Caco-2 (cell line): ENCODE results near the gene BAZ2A. TPM values are rescaled to one million over a fixed set of nuclear protein-coding genes. Genes with fewer than 3 reads are reported as not detected.
A peak's percentile ranks its signal among the peaks of the same experiment; 100 is the strongest.

ENCODE experiments used
- BruUV-seq: library from RNA; stranded (reverse); fragments of 400-500 nt; replicated peaks from 2 replicates; lab custom pipeline; 2021; lab: Mats Ljungman, UMichigan
- CTCF ChIA-PET: fragments of 300-600 bp; sonication (Branson Sonifier 250); formaldehyde crosslinking; loops from one replicate; lab custom pipeline; 2022; ENCODE audit warnings: antibody characterized with exemption; lab: Charles Lee
- POLR2A ChIA-PET: fragments of 300-600 bp; sonication (Branson Sonifier 250); formaldehyde crosslinking; loops from one replicate; lab custom pipeline; 2022; ENCODE audit warnings: antibody characterized with exemption; lab: Charles Lee
- DNase-seq, 2 experiments: peaks; one replicate each; pipeline versions ENCODE4 v3.0.0 to v3.0.0-alpha.2; 2020 to 2022
- H3K27me3 ChIP-seq: replicated peaks from 2 replicates; pipeline ENCODE4 v1.6.0; 2011; ENCODE audit warnings: low read length; ENCODE audit not compliant: control insufficient read depth, insufficient read depth
- H3K36me3 ChIP-seq: 2 replicates; pipeline ENCODE4 v1.5.1; 2011; ENCODE audit warnings: low read length; ENCODE audit not compliant: control insufficient read depth, insufficient read depth
- H3K4me1 ChIP-seq: fragments of 250-450 bp; sonication (Bioruptor Pico); 2 replicates; pipeline ENCODE4 v1.5.1; 2020; ENCODE audit warnings: mild to moderate bottlenecking
- H3K4me3 ChIP-seq: 2 replicates; pipeline ENCODE4 v1.5.1; 2011; ENCODE audit warnings: low read depth, mild to moderate bottlenecking, control low read depth, low read length
- H3K9me3 ChIP-seq: fragments of 250-450 bp; sonication (Bioruptor Pico); 2 replicates; pipeline ENCODE4 v1.5.1; 2020; ENCODE audit warnings: mild to moderate bottlenecking, moderate library complexity
- H3K27ac Mint-ChIP-seq: one replicate; pipeline ENCODE4 v1.8.0; 2022; ENCODE audit warnings: mixed read lengths; ENCODE audit not compliant: unreplicated experiment
- H3K27me3 Mint-ChIP-seq: one replicate; pipeline ENCODE4 v1.8.0; 2022; ENCODE audit warnings: mixed read lengths; ENCODE audit not compliant: insufficient read depth, unreplicated experiment
- H3K36me3 Mint-ChIP-seq: one replicate; pipeline ENCODE4 v1.8.0; 2022; ENCODE audit warnings: mild to moderate bottlenecking, mixed read lengths; ENCODE audit not compliant: insufficient read depth, unreplicated experiment
- H3K4me1 Mint-ChIP-seq: one replicate; pipeline ENCODE4 v1.8.0; 2022; ENCODE audit warnings: low read depth, mixed read lengths; ENCODE audit not compliant: unreplicated experiment
- H3K4me3 Mint-ChIP-seq: one replicate; pipeline ENCODE4 v1.8.0; 2022; ENCODE audit warnings: mild to moderate bottlenecking, moderate library complexity, mixed read lengths; ENCODE audit not compliant: unreplicated experiment
- H3K9me3 Mint-ChIP-seq: one replicate; pipeline ENCODE4 v1.8.0; 2022; ENCODE audit warnings: mixed read lengths; ENCODE audit not compliant: unreplicated experiment
- CTCF ChIP-seq, 2 experiments: fragments of 200-600 bp in 1 of 2; IDR thresholded peaks; 1 replicate in 1 of 2; 2 replicates in 1 of 2; pipeline versions ENCODE4 v1.5.1 to v1.8.0; 2011 to 2022; ENCODE audit warnings: antibody characterized with exemption in 1 of 2, control low read depth in 1 of 2, inconsistent platforms in 1 of 2, low read depth in 1 of 2, low read length in 1 of 2, mild to moderate bottlenecking in 1 of 2, moderate library complexity in 1 of 2; ENCODE audit not compliant: insufficient read depth in 1 of 2, severe bottlenecking in 1 of 2, unreplicated experiment in 1 of 2
- intact Hi-C: fragments of 100-400 bp; cut with micrococcal nuclease; formaldehyde crosslinking; loops from one replicate; pipeline ENCODE4 v1.10.0; 2022; ENCODE audit not compliant: unreplicated experiment
- total RNA-seq: library from RNA; stranded (reverse); gene quantifications from 2 replicates; pipeline ENCODE4 v1.2.3, GENCODE V29; 2022

The BAZ2A gene
- total RNA-seq, 1 experiment from 2014 or later = 104 TPM

GRCh38 chr12:56604355-56604754 is 25.8 kb downstream of the BAZ2A start:
- Histone ChIP-seq H3K27me3 (no peaks in the 10 kb centered on the region), H3K9me3 (no peaks in the 10 kb centered on the region), H3K36me3 (peaks cover 11% of the 10 kb centered on the region), H3K4me1 (no peaks in the 10 kb centered on the region), H3K4me3 (no peak overlapping the region)
- intact Hi-C loops = no loop called here
- no peak for DNase-seq
- H3K27ac Mint-ChIP-seq = no peak overlapping the region
- POLR2A ChIA-PET = no interaction called here
- H3K9me3 Mint-ChIP-seq = no peaks in the 10 kb centered on the region
- peaks cover 93% of the 10 kb centered on the region for H3K36me3 Mint-ChIP-seq
- H3K4me3 Mint-ChIP-seq = no peak overlapping the region
- BruUV-seq = no TSS peak
- no peaks in the 10 kb centered on the region for H3K4me1 Mint-ChIP-seq
- CTCF ChIA-PET = interaction anchor here (1.0 kb wide), 1 partner anchor 30 kb away, joined by 3 read pairs; no protein-coding TSS in a partner anchor
- TF ChIP-seq CTCF (IDR thresholded peaks at IDR 0.05; ENCODE audit: insufficient read depth in 1 of 2, low read depth in 1 of 2, low read length in 1 of 2, severe bottlenecking in 1 of 2, unreplicated experiment in 1 of 2) = no peak
- no peaks in the 10 kb centered on the region for H3K27me3 Mint-ChIP-seq

GRCh38 chr12:56602239-56602638 is 27.9 kb downstream of the BAZ2A start:
- H3K36me3 Mint-ChIP-seq = peaks cover 97% of the 10 kb centered on the region
- no peaks in the 10 kb centered on the region for H3K27me3 Mint-ChIP-seq
- no peak for DNase-seq
- H3K27ac Mint-ChIP-seq = no peak overlapping the region
- no peak overlapping the region for H3K4me3 ChIP-seq
- TF ChIP-seq CTCF (IDR thresholded peaks at IDR 0.05; ENCODE audit: insufficient read depth in 1 of 2, low read depth in 1 of 2, low read length in 1 of 2, severe bottlenecking in 1 of 2, unreplicated experiment in 1 of 2) = no peak
- peaks cover 11% of the 10 kb centered on the region for H3K36me3 ChIP-seq
- intact Hi-C loops = no loop called here
- no peaks in the 10 kb centered on the region for H3K4me1 ChIP-seq
- POLR2A ChIA-PET = interaction anchor here (0.9 kb wide), 1 partner anchor 20 kb away, joined by 3 read pairs; no protein-coding TSS in a partner anchor
- no peaks in the 10 kb centered on the region for H3K9me3 ChIP-seq
- no peak overlapping the region for H3K4me3 Mint-ChIP-seq
- CTCF ChIA-PET = interaction anchor here (1.8 to 2.4 kb wide), 2 partner anchors 11 to 34 kb away, joined by 4 to 21 read pairs; no protein-coding TSS in a partner anchor
- H3K27me3 ChIP-seq = no peaks in the 10 kb centered on the region
- H3K9me3 Mint-ChIP-seq = no peaks in the 10 kb centered on the region
- BruUV-seq = no TSS peak
- H3K4me1 Mint-ChIP-seq = no peaks in the 10 kb centered on the region

DNA sequence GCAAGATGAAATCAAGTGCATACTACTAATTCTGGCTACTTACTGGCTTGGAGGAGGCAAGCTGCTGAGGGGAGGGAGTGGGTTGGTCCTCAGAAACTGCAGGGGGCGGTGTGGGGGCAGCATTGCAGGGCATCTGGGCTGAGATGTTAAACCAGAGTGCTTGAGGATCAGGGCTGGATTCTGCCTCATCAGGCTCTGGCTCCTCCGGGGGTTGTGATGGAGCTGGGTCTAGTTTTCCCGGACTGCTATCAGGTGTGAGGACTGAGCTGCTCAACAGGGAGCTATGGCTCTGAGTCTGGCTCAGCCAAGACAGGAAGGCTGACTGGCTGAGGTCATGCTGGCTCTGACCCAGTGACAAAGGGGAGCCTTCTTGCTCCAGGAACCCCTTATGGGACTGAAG is 28.6 kb downstream of the BAZ2A start:
- H3K4me1 Mint-ChIP-seq = no peaks in the 10 kb centered on the region
- intact Hi-C loops = no loop called here
- no peak overlapping the region for H3K27ac Mint-ChIP-seq
- no peaks in the 10 kb centered on the region for H3K9me3 Mint-ChIP-seq
- no peaks in the 10 kb centered on the region for H3K27me3 Mint-ChIP-seq
- no TSS peak for BruUV-seq
- peak; percentile 50 to 53 for DNase-seq
- Histone ChIP-seq H3K36me3 (peaks cover 9% of the 10 kb centered on the region), H3K4me1 (no peaks in the 10 kb centered on the region), H3K27me3 (no peaks in the 10 kb centered on the region), H3K9me3 (no peaks in the 10 kb centered on the region), H3K4me3 (no peak overlapping the region)
- TF ChIP-seq CTCF (IDR thresholded peaks at IDR 0.05; ENCODE audit: insufficient read depth in 1 of 2, low read depth in 1 of 2, low read length in 1 of 2, severe bottlenecking in 1 of 2, unreplicated experiment in 1 of 2) = peak in 1 of 2 experiments; percentile 32
- H3K4me3 Mint-ChIP-seq = no peak overlapping the region
- ChIA-PET POLR2A (interaction anchor here (0.9 kb wide), 1 partner anchor 21 kb away, joined by 3 read pairs; no protein-coding TSS in a partner anchor), CTCF (interaction anchor here (0.9 to 2.4 kb wide), 3 partner anchors 11 to 35 kb away, joined by 3 to 21 read pairs (median 4); no protein-coding TSS in a partner anchor)
- H3K36me3 Mint-ChIP-seq = peaks cover 97% of the 10 kb centered on the region
